C4-2B (cell line): ENCODE measurements around the gene LGI4.

Source experiments
- H3K27ac ChIP-seq: fragments of 450-650 bp; 2 replicates; pipeline ENCODE4 v1.5.1; 2017
- CTCF ChIP-seq: fragments of 450-650 bp; conservative IDR thresholded peaks from 2 replicates; pipeline ENCODE4 v1.5.1; 2017; ENCODE audit warnings: mild to moderate bottlenecking
- ZFX ChIP-seq: fragments of 450-650 bp; IDR thresholded peaks from 2 replicates; pipeline ENCODE4 v1.6.1; 2017

LGI4 gene

GRCh38 chr19:35159606-35160005 is 24.7 kb upstream of the LGI4 start:
- no peak overlapping the region for H3K27ac ChIP-seq
- TF ChIP-seq CTCF (no peak), ZFX (no peak)

- no peak overlapping the region for H3K27ac ChIP-seq
Measured at GRCh38 chr19:35157431-35157830, 22.6 kb upstream of the LGI4 start.

GRCh38 chr19:35156673-35157014 is 21.8 kb upstream of the LGI4 start:
- no peak for TF ChIP-seq CTCF
- no peak for TF ChIP-seq ZFX
- no peak overlapping the region for H3K27ac ChIP-seq

More at GRCh38 chr19:35157431-35157830, 22.6 kb upstream of the LGI4 start:
- no peak for TF ChIP-seq ZFX
- TF ChIP-seq CTCF: no peak

- no peak overlapping the region for H3K27ac ChIP-seq
- TF ChIP-seq CTCF: no peak
- TF ChIP-seq ZFX: no peak
Measured at GRCh38 chr19:35155981-35156672, 21.3 kb upstream of the LGI4 start.

- no peak overlapping the region for H3K27ac ChIP-seq
- TF ChIP-seq CTCF: no peak
- no peak for TF ChIP-seq ZFX
Measured at GRCh38 chr19:35155441-35155840, 20.6 kb upstream of the LGI4 start.

- TF ChIP-seq CTCF (no peak), ZFX (no peak)
- H3K27ac ChIP-seq: no peak within 1 kb of the TSS
Measured at GRCh38 chr19:35154525-35155406, 19.9 kb upstream of the LGI4 start, which contains the start of gene FXYD5. Gene FXYD5 (plus strand): TSS chr19:35154735. CDS start chr19:35155551, 816 bp downstream.
